HTR-8/SVneo (cell line): ENCODE data around the gene MBD3L5.
"Not testable (repeated sequence)": the region's sequence is repeated elsewhere in the genome, so short reads cannot be mapped to it uniquely, and the experiment has no call there.

Experiments
- DNase-seq: peaks from one replicate; pipeline ENCODE4 v3.0.0; 2011; ENCODE audit warnings: low spot score, mixed read lengths; ENCODE audit not compliant: insufficient read length
- FAIRE-seq: peaks from 2 replicates; lab custom pipeline; 2011; peaks lifted over from hg19 to GRCh38; lab: Jason Lieb, UNC

The MBD3L5 gene

DNA sequence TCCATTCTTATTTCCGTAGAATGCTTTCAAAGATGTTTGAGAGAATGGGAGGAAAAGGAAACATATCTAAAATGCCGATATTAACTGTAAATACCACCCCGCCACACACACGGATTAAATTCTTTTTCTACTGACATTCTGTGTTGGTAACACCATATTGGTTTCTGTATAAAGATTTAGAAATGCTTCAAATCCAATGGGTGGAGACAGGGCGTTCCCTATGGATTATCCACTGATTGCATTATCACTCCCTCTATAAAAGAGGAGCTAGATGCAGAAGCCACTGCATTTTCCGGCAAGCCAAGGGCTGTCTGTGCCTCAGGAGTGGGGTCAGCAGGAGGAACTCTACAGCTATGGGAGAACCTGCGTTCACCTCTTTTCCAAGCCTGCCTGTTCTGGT is 18.6 kb downstream of the MBD3L5 start, which contains the start of gene MBD3L2:
TSS of gene MBD3L2 (plus strand) at position 301 of the 400 bp plus-strand sequence. CDS start at position 354, 53 bp downstream.
- not testable (repeated sequence) for FAIRE-seq, DNase-seq

DNA sequence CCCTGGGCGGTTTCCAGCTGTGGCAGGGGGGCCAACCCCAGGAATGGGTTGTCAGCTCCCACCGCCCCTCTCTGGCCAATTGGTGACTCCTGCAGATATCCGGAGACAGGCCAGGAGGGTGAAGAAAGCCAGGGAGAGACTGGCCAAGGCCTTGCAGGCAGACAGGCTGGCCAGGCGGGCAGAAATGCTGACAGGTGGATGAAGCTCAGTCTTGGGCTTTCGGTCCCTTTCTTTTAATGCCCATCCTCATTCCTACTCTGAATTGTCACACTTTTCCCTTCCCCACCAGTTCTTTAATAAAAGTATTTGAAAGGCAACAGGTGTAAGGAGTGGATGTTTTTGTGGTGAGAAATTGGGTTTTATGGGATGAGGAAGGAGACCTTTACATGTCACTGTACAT is 21.0 kb downstream of the MBD3L5 start:
- not testable (repeated sequence) for FAIRE-seq, DNase-seq

DNA sequence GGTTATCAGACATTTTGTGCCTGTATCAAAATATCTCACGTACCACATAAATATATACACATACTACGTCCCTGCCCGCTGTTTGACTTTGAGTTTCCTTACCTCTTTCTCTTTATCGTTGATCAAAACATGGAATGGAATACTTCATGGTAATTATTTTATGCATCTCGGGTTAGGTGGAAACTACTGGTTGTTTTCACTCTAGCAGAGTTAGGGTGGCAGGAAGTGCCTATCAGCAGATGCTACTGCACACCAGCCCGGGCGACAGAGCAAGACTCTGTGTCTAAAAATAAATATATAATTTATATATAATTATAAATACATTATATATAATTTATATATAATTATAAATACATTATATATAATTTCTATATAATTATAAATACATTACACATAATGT is 22.5 kb downstream of the MBD3L5 start:
- not testable (repeated sequence) for FAIRE-seq, DNase-seq

DNA sequence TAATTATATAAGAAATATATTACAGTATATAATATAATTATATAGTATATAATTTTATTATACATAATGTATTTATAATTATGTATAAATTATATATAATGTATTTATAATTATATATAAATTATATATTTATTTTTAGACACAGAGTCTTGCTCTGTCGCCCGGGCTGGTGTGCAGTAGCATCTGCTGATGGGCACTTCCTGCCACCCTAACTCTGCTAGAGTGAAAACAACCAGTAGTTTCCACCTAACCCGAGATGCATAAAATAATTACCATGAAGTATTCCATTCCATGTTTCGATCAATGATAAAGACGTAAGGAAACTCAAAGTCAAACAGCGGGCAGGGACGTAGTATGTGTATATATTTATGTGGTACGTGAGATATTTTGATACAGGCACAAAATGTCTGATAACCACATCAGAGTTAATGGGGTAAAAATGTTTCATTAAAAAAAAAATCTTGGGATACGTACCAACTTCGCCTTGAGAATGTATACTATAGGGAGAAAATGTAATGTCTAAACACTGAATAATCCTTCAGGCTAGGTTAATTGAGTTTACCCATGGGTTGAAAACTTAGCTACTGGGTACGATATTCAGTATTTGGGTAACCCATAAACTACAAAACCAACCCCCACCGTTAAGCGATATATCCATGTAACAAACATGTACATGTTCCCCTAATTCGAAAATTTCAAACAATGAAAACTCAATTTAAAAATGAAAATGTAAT is 24.4 kb downstream of the MBD3L5 start:
- not testable (repeated sequence) for DNase-seq, FAIRE-seq

DNA sequence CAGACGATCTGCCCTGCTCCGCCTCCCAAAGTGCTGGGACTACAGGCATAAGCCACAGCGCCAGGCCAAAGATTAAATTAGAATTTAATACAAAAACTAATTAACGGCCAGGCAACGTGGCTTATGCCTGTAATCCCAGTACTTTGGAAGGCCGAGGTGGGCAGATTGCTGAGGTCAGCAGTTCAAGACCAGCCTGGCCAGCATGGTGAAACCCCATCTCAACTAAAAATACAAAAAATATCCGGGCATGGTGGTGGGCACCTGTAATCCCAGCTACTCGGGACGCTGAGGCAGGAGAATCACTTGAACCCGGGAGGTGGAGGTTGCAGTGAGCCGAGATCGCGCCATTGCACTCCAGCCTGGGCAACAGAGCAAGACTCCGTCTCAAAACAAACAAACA is 25.3 kb downstream of the MBD3L5 start:
- not testable (repeated sequence) for DNase-seq, FAIRE-seq

DNA sequence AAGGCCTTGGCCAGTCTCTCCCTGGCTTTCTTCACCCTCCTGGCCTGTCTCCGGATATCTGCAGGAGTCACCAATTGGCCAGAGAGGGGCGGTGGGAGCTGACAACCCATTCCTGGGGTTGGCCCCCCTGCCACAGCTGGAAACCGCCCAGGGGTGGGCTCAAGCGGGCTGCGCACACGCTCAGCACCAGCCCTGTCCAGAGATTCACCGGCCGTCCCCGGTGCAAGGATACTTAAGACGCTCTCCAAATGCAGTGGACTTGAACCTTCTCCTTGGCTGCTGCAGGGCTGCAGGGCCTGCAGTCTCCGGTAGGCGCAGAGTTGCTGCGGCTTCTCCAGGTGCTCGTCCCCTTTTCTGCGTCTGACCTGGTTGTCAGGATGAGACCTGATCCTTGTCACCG is 26.0 kb downstream of the MBD3L5 start:
- DNase-seq, FAIRE-seq: not testable (repeated sequence)

DNA sequence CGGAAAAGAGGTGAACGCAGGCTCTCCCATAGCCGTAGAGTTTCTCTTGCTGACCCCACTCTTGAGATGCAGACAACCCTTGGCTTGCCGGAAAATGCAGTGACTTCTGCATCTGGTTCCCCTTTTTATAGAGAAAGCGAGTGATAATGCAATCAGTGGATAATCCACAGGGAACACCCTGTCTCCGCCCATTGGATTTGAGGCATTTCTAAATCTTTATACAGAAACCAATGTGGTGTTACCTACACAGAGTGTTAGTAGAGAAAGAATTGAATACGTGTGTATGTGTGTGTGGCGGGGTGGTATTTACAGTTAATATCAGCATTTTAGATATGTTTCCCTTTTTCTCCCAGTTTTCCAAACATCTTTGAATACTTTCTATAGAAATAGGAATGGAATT is 28.2 kb downstream of the MBD3L5 start, which contains the start of gene MBD3L3:
TSS of gene MBD3L3 (minus strand) at position 101 of the 400 bp plus-strand sequence. CDS start at position 30, 71 bp downstream.
- FAIRE-seq, DNase-seq: not testable (repeated sequence)

DNA sequence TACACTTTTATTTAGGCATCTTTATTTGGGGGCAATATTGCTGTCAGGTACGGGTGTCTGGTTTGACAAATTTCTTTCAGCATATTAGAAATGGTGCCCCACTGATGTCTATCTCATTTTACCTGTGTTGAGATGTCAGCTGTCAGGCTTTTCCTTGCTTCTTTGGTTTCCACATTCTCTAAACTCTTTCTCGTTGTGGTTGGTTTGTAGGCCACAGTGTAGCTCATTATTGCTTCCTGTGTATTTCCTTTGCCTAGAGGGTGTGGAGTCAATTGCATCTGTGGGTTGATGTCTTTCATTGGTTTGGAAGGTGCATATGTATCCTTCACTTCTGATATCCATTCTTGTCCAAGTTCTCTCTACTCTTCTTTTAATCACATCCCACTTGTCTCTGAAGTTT is 29.6 kb downstream of the MBD3L5 start:
- not testable (repeated sequence) for FAIRE-seq, DNase-seq

DNA sequence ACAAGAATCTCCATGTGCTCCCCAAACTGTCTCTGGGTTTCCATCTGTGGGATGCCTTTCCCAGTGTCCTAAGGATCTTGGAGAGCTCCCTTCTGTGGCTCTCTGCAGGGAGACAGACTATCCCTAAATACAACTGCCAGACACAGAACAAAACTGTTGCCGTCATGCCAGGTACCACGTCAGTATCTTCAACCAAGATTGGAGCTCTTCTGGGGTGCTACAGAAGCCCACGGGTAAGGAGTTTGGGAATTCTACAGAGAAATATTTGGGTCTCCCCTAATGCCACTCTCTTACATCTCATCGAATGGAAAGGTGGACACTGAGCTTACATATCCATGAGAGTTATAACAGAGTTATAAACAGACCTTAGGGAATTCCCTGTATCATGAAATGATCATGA is 33.0 kb downstream of the MBD3L5 start:
- no peak for FAIRE-seq
- DNase-seq: no peak

DNA sequence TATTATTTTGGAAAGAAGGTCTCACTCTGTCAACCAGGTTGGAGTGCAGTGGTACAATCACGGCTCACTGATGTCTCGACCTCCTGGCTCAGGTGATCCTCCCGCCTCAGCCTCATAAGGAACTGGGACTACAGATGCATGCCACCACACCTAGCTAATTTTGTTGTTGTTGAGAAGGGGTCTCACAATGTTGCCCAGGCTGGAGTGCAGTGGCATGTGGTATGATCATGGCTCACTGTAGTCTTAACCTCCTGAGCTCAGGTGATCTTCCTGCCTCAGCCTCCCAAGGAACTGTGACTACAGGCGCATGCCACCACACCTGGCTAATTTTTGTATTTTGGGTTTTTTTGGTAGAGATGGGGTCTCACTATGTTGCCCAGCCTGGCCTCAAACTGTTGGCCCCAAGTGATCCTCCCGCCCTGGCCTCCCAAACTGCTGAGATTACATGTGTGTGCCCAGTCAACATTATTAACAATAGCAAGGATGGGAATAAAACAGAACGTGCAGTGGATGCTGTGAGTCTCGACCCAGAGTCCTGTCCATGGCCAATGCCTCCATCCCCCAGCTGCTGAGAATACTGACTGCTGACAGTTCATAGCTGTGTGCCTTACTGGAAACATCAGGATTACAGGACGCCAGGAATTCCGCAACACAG is 33.5 kb downstream of the MBD3L5 start:
- DNase-seq: no peak
- FAIRE-seq: no peak

DNA sequence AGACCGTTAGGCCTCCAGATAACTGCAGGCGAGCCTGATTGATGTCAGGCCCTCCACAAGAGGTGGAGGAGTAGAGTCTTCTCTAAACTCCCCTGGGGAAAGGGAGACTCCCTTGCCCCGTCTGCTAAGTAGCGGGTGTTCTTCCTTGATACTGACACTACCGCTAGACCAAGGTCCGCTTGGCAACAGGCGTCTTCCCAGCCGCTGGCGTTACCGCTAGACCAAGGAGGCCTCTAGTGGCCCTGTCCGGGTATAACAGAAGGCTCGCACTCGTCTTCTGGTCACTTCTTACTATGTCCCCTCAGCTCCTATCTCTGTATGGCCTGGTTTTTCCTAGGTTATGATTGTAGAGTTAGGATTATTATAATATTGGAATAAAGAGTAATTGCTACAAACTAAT is 36.7 kb downstream of the MBD3L5 start:
- not testable (repeated sequence) for DNase-seq, FAIRE-seq

DNA sequence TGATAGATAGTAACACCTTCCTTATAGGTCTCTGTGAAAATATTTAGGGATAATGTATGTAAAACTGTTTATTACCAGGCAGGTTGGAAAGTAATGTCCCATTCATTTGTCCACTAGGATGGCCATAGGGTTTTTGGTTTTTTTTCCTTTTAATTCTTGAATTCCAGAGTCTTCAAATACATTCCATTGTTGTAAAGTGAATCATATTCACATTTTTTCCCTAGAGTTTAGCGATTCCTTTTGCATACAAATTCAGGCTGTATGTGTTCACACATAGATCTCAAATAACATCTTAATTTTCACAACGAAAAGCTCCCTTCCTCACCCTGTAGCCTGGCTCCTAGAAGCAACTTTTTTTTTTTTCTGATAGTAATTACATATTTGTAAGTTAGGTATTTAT is 37.3 kb downstream of the MBD3L5 start:
- DNase-seq: no peak
- no peak for FAIRE-seq

DNA sequence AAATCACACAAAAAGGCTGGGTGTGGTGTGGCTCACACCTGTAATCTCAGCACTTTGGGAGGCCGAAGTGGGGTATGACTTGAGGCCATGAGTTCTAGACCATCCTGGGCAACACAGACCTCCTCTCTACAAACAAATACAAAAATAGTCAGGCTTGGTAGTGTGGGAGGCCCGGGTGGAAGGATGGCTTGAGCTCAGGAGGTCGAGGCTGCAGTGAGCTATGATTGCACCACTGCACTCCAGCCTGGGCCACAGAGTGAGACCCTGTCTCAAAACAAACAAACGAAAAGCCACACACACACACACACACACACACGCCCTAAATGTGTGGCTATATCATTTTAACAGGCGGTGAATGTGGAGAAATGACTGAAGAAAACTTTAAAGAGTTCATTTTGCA is 38.2 kb downstream of the MBD3L5 start:
- no peak for FAIRE-seq

DNA sequence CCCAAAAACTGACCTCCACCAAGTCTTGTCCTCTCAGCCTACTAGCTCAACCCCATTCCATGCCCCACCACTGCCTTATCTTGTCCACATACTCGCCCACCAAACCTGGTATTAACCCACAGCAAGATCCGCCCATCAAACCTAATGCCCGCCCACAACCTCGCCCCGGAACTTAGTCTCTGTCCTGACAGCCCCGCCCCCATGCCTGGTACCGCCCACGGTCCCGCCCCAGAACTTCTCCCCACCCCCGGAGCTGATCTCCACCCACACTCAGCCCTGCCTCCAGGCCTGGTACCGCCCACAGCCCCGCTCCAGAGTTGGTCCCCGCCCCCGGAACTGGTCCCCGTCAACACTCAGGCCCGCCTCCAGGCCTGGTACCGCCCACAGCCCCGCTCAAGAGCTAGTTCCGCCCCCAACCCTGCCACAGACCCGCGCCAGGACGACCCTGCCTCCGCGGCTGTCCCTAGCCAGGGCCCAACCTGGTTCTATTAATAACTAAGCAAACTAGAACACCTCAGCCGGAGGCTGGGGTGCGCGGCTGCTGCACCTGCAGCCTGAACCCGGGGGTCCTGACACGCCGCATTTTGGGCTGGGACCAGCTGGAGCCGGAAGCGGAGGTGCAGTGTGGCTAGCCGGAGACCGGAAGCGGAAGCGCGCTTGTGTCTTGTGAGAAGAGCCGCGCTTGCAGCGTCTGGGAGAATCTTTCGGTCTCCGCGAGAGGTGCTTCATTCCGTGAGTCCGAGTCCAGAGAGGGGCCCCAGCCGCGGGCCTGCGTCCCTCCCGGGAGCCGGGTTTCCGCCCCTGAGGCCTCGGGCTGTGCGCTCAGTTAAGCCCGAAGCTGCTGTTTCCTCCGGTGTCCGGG is 38.9 kb downstream of the MBD3L5 start, which contains the start of gene ZNF557:
TSS of gene ZNF557 (plus strand) at position 662 of the 862 bp plus-strand sequence. CDS start 5,372 bp downstream, outside the sequence.
- FAIRE-seq (peak; percentile 99), DNase-seq (peak; percentile 88)

More for the DNA sequence above, 38.2 kb downstream of the MBD3L5 start:
- DNase-seq: no peak

DNA sequence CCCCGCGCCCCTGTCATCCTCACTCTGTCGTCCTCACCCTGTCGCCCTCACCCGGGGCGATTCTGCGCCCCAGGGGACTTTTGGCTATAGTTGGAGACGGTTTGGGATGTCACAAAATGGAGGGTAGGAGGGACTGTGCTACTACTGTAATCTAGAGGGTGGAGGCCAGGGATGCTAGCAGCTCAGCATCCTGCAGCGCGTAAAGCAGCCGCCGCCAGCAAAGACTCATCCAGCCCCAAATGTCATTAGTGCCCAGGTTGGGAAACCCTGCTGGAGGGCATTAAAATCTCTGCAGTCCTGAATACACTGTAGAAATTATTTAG is 39.5 kb downstream of the MBD3L5 start:
- no peak for FAIRE-seq
- no peak for DNase-seq

DNA sequence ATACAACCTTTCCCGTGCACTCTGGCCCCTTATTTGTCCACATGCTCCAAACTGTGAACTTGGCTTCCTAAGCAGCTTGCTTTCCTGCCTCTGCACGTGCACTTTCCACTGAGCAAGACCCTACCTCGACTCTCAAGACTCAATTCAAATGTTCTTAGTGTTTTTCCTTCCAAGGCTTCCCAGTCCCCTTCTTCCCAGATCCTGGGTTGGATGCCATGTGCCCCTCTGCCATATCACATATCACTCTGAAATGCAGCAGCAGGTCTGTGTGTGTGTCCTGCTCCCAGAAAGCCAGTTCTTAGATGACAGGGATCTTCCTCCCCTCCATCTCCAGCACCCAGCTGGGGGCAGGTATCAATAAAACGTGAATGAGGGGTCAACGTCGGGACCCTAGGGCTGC is 42.2 kb downstream of the MBD3L5 start:
- DNase-seq (no peak), FAIRE-seq (no peak)

DNA sequence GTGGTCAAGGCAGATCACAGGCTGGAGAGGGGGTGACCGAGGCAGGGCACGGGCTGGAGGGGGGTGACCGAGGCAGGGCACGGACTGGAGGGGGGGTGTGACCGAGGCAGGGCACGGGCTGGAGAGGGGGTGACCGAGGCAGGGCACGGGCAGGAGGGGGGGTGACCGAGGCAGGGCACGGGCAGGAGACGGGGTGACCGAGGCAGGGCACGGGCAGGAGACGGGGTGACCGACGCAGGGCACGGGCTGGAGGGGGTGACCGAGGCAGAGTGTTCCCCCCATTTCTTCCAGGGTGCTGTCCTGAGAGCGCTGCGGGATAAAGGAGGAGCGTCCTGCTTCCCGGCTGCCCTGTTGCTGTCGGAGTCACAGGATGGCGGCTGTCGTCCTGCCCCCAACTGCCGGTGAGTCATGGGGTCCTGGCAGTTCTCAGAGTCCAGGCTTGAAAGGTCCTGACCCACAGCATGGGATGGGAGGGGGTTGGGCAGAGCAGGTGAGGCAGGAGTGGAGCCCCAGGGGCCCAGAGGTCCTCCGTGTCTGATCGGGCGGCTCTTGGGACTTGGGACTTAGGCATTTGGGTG is 44.4 kb downstream of the MBD3L5 start:
- no peak for DNase-seq
- no peak for FAIRE-seq

DNA sequence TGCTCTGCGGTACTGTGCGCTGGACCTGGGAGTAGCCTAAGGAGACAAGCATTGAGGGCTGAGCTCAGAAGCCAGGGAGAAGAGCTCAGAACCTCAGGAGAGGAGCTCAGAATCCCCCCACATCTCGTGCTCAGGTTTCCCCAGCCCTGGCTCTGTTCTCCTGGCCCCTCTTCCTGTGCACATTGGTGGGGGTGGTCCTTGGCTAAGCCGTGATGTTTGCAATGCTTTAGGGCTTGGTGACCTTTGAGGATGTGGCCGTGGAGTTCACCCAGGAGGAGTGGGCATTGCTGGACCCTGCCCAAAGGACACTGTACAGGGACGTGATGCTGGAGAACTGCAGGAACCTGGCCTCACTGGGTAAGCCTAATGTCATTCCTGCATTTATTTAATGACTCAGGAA is 45.8 kb downstream of the MBD3L5 start:
- FAIRE-seq (no peak), DNase-seq (no peak)

DNA sequence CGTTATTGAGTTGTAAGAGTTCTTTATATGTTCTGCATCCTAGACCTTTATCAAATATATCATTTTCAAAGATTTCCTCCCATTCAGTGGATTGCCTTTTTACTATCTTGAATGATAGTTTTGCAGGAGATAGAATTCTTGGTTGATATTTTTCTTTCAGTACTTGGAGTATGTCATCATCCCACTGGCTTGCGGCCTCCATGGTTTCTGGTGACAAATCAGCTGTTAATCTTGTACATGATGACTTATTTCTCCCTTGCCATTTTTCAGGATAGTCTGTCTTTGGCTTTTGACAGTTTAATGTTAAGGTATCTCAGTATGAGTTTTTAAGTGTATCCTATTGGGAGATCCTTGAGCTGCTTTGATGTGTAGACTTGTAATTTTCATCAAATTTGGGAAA is 47.6 kb downstream of the MBD3L5 start:
- FAIRE-seq: no peak
- DNase-seq: no peak
